ENCODE data around the gene PDE1A.

Gene PDE1A

DNA sequence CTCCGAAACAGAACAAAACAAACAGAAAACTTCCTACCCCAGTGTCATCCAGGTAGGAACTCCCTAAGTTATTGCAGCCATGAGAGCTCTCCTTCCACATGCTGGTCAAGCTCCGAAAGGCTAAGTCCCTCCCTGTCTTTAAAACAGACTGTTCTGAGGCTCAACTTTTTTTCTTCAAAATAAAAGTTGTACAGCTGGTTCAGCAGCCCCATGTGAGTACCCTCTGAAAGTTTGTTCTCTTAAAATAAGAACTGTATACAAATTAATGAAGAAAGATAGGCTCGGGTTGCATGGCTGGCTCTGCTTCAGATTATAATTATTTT lies at the start of gene PDE1A:
PDE1A (minus strand) TSS at position 119 of the 323 bp plus-strand sequence.
- no peak for DNase-seq (ENCODE audit: low read depth in 2 of 2)

DNA sequence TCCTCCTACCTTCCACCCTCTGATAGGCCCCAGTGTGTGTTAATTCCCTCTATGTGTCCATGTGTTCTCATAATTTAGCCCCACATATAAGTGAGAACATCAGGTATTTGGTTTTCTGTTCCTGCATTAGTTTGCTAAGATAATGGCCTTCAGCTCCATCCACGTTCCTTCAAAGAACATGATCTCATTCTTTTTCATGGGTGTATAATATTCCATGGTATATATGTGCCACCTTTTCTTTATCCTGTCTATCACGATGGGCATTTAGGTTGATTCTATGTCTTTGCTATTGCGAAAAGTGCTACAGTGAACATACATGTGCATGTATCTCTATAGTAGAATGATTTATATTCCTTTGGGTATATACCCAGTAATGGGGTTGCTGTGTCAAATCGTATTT lies 46.8 kb upstream of the PDE1A start:
- no peak for DNase-seq (ENCODE audit: low read depth in 2 of 2)

DNA sequence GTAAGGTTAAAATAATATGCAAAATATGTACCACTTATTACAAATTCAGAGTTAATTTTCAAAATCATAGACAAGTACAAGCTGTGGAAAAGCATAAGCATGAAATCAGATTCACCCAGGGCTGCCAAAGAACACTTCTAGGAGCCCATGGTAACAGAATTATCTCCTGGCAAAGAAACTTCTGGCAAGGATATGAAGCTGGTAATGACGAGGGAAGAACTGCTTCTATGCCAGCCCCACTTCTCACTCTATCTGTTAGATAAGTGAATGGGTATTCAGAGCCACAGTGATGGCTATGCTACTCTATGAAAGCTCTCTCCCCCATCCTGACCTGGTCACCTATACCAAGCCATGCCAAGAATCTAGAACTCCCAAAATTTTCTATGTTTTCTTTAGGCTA lies 36.9 kb upstream of the PDE1A start:
- no peak for DNase-seq (ENCODE audit: low read depth in 2 of 2)

DNA sequence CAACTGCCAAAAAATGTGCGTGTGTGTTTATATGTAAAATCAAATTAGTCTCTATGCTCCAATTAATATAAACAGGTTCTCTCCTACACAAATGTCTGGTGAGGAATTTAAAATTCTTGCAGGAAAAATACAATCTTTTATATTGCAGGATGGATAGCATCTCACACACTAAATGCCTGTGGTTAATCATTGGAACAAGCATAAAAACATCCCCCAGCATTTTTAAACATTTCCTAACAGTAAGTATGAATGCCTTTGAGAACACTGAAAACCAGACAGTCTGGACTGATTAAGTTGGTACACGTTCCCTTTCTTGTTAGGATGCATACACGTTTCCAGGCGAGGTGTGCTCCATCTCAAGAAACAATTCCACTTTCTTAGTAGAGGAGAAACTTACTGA lies 29.9 kb upstream of the PDE1A start:
- no peak for DNase-seq (ENCODE audit: low read depth in 2 of 2)

DNA sequence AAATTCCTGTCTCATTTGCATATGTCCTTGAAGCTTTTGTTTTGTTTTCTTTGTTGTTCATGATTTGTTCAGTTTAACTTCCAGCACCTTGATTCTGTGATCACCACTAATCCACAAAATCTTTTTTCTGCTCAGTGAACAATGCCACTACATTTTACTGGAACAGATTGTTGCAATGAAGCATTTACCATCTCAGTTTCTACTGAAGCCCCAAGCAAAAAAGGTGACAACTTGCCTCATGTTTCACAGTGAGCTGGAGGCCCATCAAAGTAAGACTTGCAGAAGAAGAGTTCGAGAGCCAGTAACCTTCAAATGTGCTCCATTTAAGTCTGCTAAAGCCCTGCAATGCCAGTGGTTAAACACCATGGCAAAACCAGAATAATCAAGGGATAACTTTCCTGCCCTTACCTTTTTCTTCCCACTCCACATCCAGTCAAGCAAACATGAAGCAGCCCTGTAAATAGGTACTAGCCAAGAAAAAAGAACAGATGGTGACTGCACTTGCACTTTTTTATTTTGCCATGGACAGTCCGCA lies 25.7 kb upstream of the PDE1A start:
- DNase-seq (ENCODE audit: low read depth in 2 of 2), result no peak

DNA sequence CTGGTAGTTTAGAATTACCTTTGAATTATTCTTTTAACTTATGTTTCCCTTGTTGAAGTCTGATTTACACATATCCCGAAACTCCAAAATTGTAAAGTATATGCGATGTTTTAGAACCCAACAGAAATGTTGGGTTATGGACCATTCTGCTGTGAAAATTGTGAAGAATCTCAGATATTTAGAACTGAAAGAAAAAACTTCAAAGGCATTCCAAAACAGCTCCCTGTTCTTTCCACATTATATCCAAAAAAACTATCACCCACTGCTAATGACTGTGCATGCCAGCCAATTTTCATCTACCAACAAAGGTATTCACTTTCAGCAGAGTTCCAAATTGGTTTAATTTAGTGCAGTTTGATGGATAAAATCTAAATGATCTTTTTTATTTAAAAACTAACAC lies 21.5 kb upstream of the PDE1A start:
- DNase-seq (ENCODE audit: low read depth in 2 of 2), result no peak

DNA sequence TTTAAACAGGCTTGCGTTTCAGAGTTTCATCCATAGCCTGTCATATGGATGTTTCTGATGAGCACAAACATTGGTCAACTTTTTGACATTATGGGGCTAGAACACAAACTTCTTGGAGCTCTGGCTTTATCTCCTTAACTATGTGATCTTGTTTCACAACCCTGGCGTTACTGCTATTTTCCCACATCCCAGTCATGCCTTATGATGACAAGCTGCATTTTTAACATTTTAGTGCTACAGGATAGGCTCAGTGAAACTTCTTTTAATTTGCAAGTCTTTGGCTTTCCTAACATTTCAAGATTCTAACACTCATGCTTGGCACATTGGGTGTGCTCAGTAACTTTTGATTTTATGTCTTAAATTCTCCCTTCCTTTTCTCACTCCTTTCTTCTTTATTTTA lies 21.0 kb upstream of the PDE1A start:
- no peak for DNase-seq (ENCODE audit: low read depth in 2 of 2)

DNA sequence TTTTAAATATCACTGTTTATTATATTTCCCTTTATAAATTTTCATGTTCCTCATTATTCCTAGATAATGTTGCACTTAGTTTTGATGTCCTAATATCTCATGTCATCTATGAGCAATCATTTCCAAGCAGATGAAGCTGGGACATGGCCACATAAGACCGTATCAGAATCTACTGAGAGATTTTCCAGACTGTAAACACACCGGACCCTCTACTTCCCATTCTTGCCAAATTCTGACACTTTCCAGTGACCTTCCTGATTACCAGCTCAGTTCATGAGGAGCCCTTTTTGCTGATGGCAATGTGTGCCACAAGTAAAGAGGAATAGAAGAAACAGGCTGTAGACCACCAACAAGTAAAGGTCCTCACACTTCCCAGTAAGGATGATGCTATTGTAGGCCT lies 20.3 kb upstream of the PDE1A start:
- DNase-seq (ENCODE audit: low read depth in 2 of 2), result no peak

DNA sequence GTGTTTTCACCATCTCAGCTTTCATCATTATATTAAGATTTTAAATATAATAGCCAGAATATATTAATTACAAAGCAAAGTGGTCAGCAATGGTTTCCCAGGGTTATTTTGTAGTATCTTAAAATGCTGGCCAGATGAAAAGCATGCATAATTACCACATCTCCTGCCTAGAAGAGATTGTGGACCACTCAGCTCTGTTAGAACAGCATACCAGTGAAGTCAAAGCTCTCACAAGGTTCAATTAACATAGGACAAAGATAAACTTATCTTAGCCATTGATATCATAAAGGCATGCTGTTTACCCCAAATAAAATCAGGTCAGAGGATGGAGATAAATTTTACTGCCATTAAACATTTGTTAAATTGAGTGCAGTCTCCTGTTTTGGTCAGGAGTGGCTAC lies 19.3 kb upstream of the PDE1A start:
- no peak for DNase-seq (ENCODE audit: low read depth in 2 of 2)

DNA sequence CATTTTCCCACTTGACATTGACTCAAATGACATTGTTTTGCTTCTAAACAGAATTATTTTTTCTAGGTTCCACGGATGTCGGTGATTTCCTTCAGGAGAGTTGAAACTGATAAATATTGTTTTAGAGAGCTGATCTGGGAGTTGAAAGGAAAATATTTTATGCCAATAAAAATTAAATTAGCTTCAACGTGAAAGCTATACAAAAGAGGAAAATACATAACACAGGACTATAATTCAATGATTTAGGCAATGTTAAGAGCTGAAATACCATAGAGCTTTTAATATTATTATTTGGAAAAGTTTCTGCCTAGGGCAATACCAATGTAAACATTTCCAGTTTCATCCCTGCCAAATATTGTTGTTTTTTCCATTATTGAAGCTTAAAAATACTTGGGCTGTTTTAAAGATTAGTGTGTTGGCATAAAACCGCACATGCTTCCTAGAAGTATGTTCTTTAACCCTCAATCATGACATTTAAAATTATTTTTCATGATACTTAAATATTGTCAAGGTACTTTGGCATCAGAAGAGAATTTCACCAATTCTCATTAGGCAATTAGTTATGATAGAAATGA lies 18.6 kb upstream of the PDE1A start:
- DNase-seq (ENCODE audit: low read depth in 2 of 2), result no peak

DNA sequence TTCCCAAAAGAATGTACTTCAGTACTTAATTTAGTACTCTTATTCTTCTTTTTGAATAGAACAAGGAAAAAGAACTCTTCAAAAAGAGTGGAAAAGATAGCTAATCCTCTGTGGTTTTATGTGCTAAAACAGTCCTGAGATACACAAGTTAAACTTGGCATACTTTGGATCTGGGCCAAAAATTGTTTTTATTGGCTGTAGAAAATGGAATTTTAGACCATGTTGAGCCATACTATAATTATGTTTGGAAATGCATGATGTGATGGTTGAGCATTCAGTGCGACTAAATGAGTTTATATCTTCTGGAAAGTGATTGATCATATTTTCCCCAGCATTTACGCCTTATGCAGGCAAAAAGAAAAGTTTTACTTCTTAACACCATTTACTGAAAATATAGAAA lies 18.0 kb upstream of the PDE1A start:
- no peak for DNase-seq (ENCODE audit: low read depth in 2 of 2)

DNA sequence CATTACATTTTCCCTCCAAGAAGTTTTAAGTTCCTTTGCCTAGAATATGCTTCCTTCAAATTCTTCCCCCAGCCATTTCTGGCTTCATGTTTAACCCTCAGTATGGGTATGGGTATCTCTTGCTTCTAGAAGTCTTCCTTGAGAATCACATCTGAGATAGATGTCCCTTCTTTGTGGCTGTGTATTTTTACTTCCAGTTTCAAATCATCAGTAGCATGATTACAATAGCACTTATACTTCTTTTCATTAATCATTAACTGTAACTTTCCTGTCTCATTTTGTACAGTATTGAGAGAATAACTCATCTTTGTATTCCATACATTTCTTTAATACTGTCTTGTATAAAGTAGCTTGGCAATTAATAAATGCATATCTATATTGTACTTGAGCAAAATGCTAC lies 17.3 kb upstream of the PDE1A start:
- DNase-seq (ENCODE audit: low read depth in 2 of 2), result no peak

DNA sequence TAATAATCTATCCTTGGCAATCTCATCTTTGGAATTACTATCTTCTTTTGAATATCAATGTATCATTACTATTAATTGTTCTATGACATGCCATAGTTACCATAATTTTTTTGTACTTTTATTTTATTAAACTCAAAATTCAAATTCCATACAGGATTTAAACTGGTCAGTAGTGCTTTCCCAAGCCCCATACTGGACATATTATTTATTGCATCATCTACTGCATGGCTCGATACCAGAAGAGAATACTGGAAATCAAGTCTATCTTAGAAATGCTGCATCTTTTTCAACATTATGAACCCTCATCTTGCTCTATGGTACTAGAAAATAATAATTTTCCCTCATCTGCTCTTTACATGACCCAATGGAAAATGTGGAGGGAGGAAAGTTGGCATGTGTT lies 9.4 kb upstream of the PDE1A start:
- DNase-seq (ENCODE audit: low read depth in 2 of 2), result no peak

DNA sequence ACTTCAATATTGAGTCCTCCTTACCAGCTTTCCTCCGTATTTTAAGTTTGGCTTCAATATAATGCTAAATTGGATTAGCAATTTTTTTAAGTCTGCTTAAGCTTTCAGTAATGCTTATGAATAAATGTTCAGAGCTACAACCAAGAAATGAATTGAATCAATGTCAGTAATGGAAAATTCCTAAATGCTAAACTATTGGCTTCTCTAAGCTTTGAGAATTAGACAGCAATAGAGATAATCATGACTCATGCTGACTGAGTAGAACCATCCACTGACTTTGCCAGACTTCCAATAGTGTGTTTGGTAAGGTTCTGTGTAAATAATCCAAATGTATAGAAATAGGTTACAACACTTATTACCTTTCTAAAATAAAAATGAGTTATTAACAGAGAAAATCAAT lies 8.9 kb upstream of the PDE1A start:
- no peak for DNase-seq (ENCODE audit: low read depth in 2 of 2)

DNA sequence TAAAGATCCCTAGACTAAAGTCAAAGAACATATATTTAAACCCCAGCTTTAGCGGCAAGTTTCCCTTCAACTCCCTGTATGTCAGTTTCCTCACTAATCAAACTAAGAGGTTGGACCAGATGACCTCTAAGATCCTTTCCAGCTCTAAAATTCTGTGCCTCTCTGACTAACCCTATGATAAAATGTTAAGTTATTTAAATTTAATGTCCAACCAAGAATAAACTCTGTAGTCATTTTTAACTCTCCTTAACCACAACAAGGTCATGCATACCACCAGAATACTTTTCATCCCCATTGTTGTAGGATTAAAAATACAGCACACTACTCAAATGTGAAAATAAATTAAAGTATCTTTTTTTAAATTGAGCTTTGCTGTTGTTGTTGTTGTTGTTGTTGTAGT lies 5.2 kb upstream of the PDE1A start:
- no peak for DNase-seq (ENCODE audit: low read depth in 2 of 2)

DNA sequence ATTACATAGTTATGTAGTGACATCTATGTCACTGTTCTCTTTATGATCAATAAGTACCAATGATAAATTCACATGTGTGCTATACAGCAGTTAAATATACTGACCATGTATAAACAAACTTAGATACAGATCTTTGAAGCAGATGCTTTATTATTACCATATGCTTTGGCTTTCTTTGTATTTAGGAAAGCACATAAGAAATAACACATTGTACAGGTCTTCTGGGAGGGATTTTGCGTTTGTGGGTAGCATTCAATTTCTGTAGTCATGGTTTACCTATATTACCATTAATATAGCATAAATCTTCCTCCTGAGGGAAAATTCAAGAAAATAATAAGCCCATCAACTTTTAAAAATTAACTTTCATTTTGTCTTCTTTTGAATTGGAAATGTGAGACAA lies 1.6 kb upstream of the PDE1A start:
- DNase-seq (ENCODE audit: low read depth in 2 of 2), result no peak

DNA sequence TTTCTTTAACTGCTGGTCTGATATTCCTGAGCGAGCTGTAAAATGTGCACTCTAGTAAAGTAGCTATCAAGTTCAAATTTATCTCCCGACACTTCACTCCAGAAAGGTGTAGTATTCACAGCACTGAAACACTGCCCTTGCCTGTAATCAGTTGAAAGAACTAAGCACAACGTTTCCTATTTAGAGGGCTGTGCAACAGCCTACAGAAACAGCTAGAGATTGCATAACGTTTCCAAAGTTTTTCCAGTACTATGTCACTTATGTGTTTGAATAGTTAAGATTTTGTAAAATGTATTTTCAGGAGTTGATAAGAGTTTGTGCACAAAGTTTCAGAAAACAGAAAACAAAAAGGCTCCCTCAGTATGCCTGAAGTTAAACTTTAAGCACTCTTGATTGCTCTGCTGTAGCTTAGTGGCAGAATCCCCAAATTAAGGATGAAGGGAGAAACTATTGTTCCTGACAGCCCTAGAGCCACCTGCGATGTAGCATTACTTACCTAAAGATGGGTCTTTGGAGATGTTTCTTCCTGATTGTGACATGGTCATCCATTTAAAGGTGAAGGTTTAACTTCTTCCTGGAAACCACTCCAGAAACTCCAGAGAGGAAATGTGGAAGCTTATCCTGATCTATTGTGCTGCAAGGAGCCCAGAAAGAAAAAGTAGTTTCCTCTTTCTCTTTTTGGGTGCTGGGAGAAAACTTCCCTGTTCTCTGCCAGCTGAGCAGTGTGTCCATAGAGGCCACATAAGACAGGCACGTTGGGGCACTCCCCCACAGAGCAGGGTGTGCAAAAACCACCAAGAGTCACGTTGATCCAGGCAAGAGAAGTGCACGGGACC lies 536 bp downstream of the PDE1A start:
- DNase-seq (ENCODE audit: low read depth in 2 of 2), result no peak

DNA sequence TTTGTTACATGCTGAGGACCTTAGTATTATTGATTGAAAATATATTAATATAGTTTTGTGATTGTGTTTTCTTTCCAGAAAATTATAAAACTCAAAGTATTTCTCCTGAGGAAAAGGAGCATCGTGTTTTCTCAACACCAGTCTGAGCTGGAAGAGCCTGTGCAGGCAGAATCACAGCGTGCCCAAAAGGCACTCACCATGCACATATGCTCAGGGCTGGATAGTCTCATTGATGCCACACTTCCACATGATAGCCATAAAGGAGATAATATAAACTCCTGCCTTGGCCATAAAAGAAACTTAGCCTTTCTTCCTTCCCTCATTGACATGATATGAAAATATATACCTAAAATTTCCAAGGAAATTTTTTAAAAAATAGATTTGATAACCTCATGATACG lies 4.0 kb downstream of the PDE1A start:
- no peak for DNase-seq (ENCODE audit: low read depth in 2 of 2)

DNA sequence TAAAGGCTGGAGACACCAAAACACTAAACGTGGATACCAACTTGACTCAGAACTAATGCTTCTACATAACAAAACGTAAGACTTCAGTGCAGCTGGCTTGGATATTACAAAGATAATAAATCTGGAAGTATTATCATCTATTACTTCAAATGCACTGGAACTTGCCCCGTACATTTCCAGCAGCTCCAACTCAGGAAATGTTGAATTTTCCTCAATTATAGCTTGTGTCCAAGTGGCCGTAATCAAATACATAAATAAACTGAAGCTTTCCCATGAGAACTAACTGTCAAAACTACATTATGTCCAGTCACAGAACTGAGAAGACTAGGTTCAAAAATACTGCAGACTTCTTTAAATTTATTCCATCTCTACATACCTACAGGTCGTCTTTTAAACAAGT lies 6.2 kb downstream of the PDE1A start:
- no peak for DNase-seq (ENCODE audit: low read depth in 2 of 2)

DNA sequence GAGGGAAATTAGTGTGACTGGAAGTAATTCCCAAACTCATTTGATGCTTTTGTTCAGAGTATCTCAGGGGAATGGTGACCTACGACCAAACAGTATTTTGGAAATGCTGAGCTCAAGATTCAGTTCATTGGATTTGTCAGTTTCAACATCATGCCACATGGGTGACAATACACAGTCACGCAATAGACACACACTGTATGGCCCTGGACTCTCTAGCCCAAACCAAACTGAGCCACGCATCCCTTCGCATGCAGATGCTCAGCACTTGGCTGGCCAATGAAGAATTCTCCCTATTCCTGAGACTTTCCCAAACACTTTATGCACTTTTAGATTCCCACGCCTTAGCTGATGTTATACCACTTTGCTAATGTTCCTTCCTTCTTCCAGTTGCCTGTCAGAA lies 10.0 kb downstream of the PDE1A start:
- no peak for DNase-seq (ENCODE audit: low read depth in 2 of 2)

DNA sequence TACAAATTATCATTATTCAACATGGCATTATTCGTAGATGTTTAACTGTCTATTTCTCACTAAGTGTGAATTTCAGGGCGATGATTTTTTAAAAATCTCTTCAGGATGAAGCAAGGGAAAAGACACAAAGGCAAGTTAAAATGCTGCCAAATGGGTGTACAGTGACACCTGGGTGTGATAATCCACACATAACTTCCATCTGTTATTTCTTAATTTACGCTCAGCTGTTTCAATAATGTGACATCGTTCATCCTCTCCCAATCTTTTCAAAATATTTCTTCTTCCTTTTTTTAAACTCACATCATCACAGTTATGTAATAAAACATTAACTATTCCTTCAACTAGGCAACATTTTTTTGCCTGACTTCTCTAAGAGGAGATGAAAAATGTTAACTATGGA lies 10.6 kb downstream of the PDE1A start:
- DNase-seq (ENCODE audit: low read depth in 2 of 2), result no peak

DNA sequence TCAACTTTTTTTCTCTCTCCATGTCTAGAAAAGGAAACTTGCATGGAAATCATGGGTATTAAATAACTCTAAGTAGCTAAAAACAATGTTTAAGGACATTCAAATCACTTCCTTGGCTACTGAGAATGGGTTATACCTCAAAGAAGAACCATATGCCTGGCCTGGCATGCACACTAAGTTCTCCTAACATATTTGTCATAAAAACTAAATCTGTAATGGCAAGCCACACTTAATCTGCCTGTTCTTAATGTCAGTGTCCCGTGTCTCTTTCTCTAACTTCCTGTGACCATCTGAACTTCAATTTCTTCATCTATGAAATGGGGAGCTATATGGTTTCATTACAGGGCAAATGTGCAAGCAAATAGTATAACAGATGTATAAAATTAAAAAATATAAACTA lies 11.1 kb downstream of the PDE1A start:
- no peak for DNase-seq (ENCODE audit: low read depth in 2 of 2)

DNA sequence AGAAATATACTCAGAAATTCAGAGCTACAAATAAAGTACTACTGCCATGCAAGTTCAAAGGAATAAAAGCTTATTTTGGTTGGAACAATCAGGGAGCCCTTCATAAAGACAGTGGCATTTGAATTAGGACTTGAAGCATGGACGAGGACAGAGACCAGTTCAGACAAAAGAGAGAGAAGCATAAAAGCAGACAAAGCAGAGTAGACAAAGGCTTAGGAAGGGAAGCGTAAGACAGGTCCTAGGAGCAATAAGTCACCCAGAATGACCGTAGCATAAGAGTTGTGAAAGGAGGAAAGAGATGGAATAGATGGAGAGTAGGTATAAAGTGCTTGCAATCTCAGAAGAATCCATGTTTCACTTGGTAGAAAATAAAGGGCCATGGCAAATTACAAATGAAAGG lies 14.0 kb downstream of the PDE1A start:
- DNase-seq (ENCODE audit: low read depth in 2 of 2), result no peak

DNA sequence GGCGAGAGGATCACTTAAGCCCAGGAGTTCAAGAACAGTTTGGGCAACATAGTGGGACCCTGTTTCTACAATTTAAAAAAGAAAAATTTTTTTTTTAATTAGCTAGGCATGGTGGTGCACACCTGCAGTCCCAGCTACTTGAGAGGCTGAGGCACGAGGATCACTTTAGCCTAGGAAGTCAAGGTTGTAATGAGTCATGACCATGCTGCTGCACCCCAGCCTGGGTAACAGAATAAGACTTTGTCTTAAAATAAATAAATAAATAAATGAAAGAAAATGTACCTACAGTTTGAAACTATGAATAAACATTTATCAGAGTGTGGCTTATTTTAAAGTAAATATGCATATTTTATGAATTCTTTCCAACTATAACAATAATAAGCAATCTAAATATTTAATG lies 16.7 kb downstream of the PDE1A start:
- no peak for DNase-seq (ENCODE audit: low read depth in 2 of 2)

All from stimulated activated CD8-positive, alpha-beta memory T cell treated with anti-CD3 and anti-CD28 coated beads, Interleukin-7, amount 100 ng/mL, for 1 hour (primary cell).